Measurements from ENCODE around the gene ADAMTS17. TPM values are rescaled to one million over a fixed set of nuclear protein-coding genes. Genes with fewer than 3 reads are reported as not detected.

Gene ADAMTS17
- total and polyA plus RNA-seq, 9 of the 15 experiments (the other 6 are each of a cell fraction or from before 2014, with no cell fraction given), result 0.01 to 0.14 (median 0.07) TPM; not detected in 6

- Histone ChIP-seq H3K36me3 (ENCODE audit: control insufficient read depth, insufficient read depth, low read length) (no peaks in the 10 kb centered on the region), H3K27ac (ENCODE audit: extremely low read depth, low read depth, low read length) (no peak overlapping the region), H3K9me3 (replicated peaks; ENCODE audit: control insufficient read depth, insufficient read depth, low read depth, low read length) (no peaks in the 10 kb centered on the region), H3K9ac (ENCODE audit: insufficient read depth in 1 of 2, low read depth in 2 of 2, low read length in 2 of 2) (no peak overlapping the region), H2AFZ (ENCODE audit: low read depth, low read length) (no peak overlapping the region), H3K9me1 (ENCODE audit: control insufficient read depth, insufficient read depth, low read length) (no peaks in the 10 kb centered on the region), H3K27me3 (ENCODE audit: control insufficient read depth in 2 of 2, insufficient read depth in 2 of 2, low read length in 2 of 2) (peaks cover 0 to 6% of the 10 kb centered on the region in 2 experiments; a peak in 1 of 5 replicates), H3K79me2 (ENCODE audit: control insufficient read depth, insufficient read depth, low read length) (no peaks in the 10 kb centered on the region), H4K20me1 (replicated peaks; ENCODE audit: control insufficient read depth, insufficient read depth, low read length) (no peaks in the 10 kb centered on the region), H3K4me2 (ENCODE audit: insufficient read depth, low read length) (no peak overlapping the region), H3K4me3 (no peak overlapping the region), H3K4me1 (replicated peaks in 1 of 2; ENCODE audit: control insufficient read depth in 2 of 2, insufficient read depth in 2 of 2, low read length in 2 of 2) (no peaks in the 10 kb centered on the region)
- CTCF ChIA-PET (ENCODE audit: low intra/inter-chr PET ratio), result no interaction called here
- intact Hi-C loops (cut with micrococcal nuclease) (no loop called here), in situ Hi-C loops (cut with MboI) (no loop called here)
- DNase-seq (ENCODE audit: extremely low read depth in 1 of 4, low spot score in 3 of 4), result no peak
- FAIRE-seq, result no peak
- POLR2A ChIA-PET, result no interaction called here
- BruUV-seq (replicated peaks), result no TSS peak
- ATAC-seq, result no peak
- TF ChIP-seq XRCC3 (IDR thresholded peaks at IDR 0.05), result no peak
- TF ChIP-seq ZNF140 (CRISPR knock-in tag; IDR thresholded peaks at IDR 0.05), result no peak
- TF ChIP-seq RBM39 (optimal IDR thresholded peaks at IDR 0.05; ENCODE audit: low read depth, low read length), result no peak
- TF ChIP-seq E4F1 (CRISPR knock-in tag; IDR thresholded peaks at IDR 0.05; ENCODE audit: borderline replicate concordance), result no peak
- no peak for TF ChIP-seq KHSRP (IDR thresholded peaks at IDR 0.05)
- no peak for TF ChIP-seq ZBTB9 (CRISPR knock-in tag; IDR thresholded peaks at IDR 0.05)
- no peak for TF ChIP-seq ZNF121 (CRISPR knock-in tag; conservative IDR thresholded peaks at IDR 0.05)
- WGBS (ENCODE audit: insufficient coverage, low coverage, missing lambda C conversion rate), result 0% methylated on average over 7 of the region's 7 CpGs
Measured at GRCh38 chr15:100174159-100174903, 167.4 kb downstream of the ADAMTS17 start.
